Measurements from ENCODE around the gene GBF1.
"Not testable (repeated sequence)": the region's sequence is repeated elsewhere in the genome, so short reads cannot be mapped to it uniquely, and the experiment has no call there.

DNA sequence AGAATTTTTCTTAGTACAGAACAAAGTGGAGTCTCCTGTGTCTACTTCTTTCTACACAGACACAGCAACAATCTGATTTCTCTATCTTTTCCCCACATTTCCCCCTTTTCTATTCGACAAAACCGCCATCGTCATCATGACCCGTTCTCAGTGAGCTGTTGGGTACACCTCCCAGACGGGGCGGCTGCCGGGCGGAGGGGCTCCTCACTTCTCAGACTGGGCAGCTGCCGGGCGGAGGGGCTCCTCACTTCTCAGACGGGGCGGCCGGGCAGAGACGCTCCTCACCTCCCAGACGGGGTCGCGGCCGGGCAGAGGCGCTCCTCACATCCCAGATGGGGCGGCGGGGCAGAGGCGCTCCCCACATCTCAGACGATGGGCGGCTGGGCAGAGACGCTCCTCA is 56.0 kb downstream of the GBF1 start:
- TF ChIP-seq, protein P1, sequence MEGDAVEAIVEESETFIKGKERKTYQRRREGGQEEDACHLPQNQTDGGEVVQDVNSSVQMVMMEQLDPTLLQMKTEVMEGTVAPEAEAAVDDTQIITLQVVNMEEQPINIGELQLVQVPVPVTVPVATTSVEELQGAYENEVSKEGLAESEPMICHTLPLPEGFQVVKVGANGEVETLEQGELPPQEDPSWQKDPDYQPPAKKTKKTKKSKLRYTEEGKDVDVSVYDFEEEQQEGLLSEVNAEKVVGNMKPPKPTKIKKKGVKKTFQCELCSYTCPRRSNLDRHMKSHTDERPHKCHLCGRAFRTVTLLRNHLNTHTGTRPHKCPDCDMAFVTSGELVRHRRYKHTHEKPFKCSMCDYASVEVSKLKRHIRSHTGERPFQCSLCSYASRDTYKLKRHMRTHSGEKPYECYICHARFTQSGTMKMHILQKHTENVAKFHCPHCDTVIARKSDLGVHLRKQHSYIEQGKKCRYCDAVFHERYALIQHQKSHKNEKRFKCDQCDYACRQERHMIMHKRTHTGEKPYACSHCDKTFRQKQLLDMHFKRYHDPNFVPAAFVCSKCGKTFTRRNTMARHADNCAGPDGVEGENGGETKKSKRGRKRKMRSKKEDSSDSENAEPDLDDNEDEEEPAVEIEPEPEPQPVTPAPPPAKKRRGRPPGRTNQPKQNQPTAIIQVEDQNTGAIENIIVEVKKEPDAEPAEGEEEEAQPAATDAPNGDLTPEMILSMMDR (IDR thresholded peaks at IDR 0.05 in 8 of 11, conservative IDR thresholded peaks at IDR 0.05 in 3 of 11) = not testable (repeated sequence)
- TF ChIP-seq POLR2A, POLR2AphosphoS5 (IDR thresholded peaks at IDR 0.05): not testable (repeated sequence)

Measured in spleen (tissue), 7 donors.